ENCODE data around the gene SBNO1.
"Not testable (repeated sequence)": the region's sequence is repeated elsewhere in the genome, so short reads cannot be mapped to it uniquely, and the experiment has no call there.

- TF ChIP-seq CTCF (IDR thresholded peaks at IDR 0.05; ENCODE audit: low read depth, low read length); EZH2phosphoT487 (IDR thresholded peaks at IDR 0.05; ENCODE audit: low read depth): not testable (repeated sequence)
Measured at GRCh38 chr12:123408619-123409018, 44.0 kb upstream of the SBNO1 start.
